HG02678 (cell line): Measurements from ENCODE around the gene GLIPR1L2.

ENCODE experiments used
- ATAC-seq: cut with Tn5 transposase; IDR thresholded peaks from one replicate; pipeline ENCODE4 v1.9.1; 2021; ENCODE audit warnings: mild to moderate bottlenecking, moderate library complexity; ENCODE audit not compliant: unreplicated experiment

Gene GLIPR1L2

GRCh38 chr12:75474116-75474515 is 83.2 kb downstream of the GLIPR1L2 start:
- no peak for ATAC-seq

GRCh38 chr12:75476071-75476470 is 85.2 kb downstream of the GLIPR1L2 start:
- no peak for ATAC-seq

GRCh38 chr12:75477137-75477536 is 86.2 kb downstream of the GLIPR1L2 start:
- no peak for ATAC-seq

GRCh38 chr12:75478116-75478794 is 87.4 kb downstream of the GLIPR1L2 start:
- peak; percentile 25 for ATAC-seq

GRCh38 chr12:75479963-75480461 is 89.1 kb downstream of the GLIPR1L2 start:
- ATAC-seq: peak; percentile 30

- peak; percentile 86 for ATAC-seq
These were observed 89.6 kb downstream of the GLIPR1L2 start, which contains the start of gene GLIPR1 for GRCh38 chr12:75480469-75480949. GLIPR1 (plus strand) TSS chr12:75480755; CDS start chr12:75480881, 126 bp downstream.

- ATAC-seq: peak; percentile 15
These were observed 90.3 kb downstream of the GLIPR1L2 start for GRCh38 chr12:75481013-75481705.

- ATAC-seq: no peak
These were observed 90.9 kb downstream of the GLIPR1L2 start for GRCh38 chr12:75481774-75482173.
